K562 (cell line): Measurements from ENCODE around the gene PCDH11X. TPM values are rescaled to one million over a fixed set of nuclear protein-coding genes. Genes with fewer than 3 reads are reported as not detected.
"Not testable (repeated sequence)": the region's sequence is repeated elsewhere in the genome, so short reads cannot be mapped to it uniquely, and the experiment has no call there.

Experiments
- ATAC-seq: fragments of 200-7000 bp; cut with Tn5 transposase; 3 replicates; pipeline ENCODE4 v1.9.1; 2020; ENCODE audit warnings: moderate library complexity
- Bru-seq: library from RNA; stranded (reverse); fragments of 400-500 nt; gene quantifications from one replicate; lab custom pipeline; 2021; lab: Mats Ljungman, UMichigan
- BruChase-seq, 2 experiments: library from RNA; stranded (reverse); fragments of 400-500 nt; gene quantifications; one replicate each; lab custom pipeline; 2021; lab: Mats Ljungman, UMichigan
- BruUV-seq: library from RNA; stranded (reverse); fragments of 400-500 nt; replicated peaks from 2 replicates; lab custom pipeline; 2021; lab: Mats Ljungman, UMichigan
- CTCF ChIA-PET: fragments of 300-600 bp; formaldehyde crosslinking; extraction: SDS; loops from one replicate; lab custom pipeline; 2021; ENCODE audit warnings: low intra/inter-chr PET ratio; lab: Yijun Ruan, JAX
- POLR2A ChIA-PET: fragments of 300-600, 350-650 bp; sonication (Branson Sonifier 250); formaldehyde crosslinking; extraction: SDS; loops from one replicate; lab custom pipeline; 2021; ENCODE audit warnings: antibody characterized with exemption, inconsistent platforms; lab: Yijun Ruan, JAX
- DNase-seq, 4 experiments: peaks; one replicate each; pipeline versions ENCODE4 v3.0.0 to v3.0.0-alpha.2; 2011 to 2018; ENCODE audit warnings: low spot score in 3 of 4, mixed read lengths in 3 of 4; ENCODE audit errors: extremely low read depth in 1 of 4
- FAIRE-seq: peaks from 2 replicates; lab custom pipeline; 2011; peaks lifted over from hg19 to GRCh38; lab: Jason Lieb, UNC
- H2AFZ ChIP-seq: 2 replicates; pipeline ENCODE4 v1.6.0; 2011; ENCODE audit warnings: low read depth, low read length, control low read depth, inconsistent platforms
- H3K27ac ChIP-seq: fragments of 200-600 bp; 3 replicates; pipeline ENCODE4 v1.8.0; 2011; ENCODE audit warnings: low read depth, mild to moderate bottlenecking, control low read depth, inconsistent platforms, low read length, moderate library complexity, mixed read lengths; ENCODE audit errors: extremely low read depth
- H3K27me3 ChIP-seq, 2 experiments: fragments of 300-600 bp in 1 of 2; 2 replicates in 1 of 2; 3 replicates in 1 of 2; pipeline versions ENCODE4 v1.6.0 to v1.8.0; 2011; ENCODE audit warnings: inconsistent platforms in 2 of 2, low read length in 2 of 2, mild to moderate bottlenecking in 1 of 2, mixed read lengths in 1 of 2, moderate library complexity in 1 of 2; ENCODE audit not compliant: control insufficient read depth in 2 of 2, insufficient read depth in 2 of 2
- H3K36me3 ChIP-seq: fragments of 300-600 bp; 3 replicates; pipeline ENCODE4 v1.8.0; 2011; ENCODE audit warnings: mild to moderate bottlenecking, low read length, inconsistent platforms; ENCODE audit not compliant: control insufficient read depth, insufficient read depth
- H3K4me1 ChIP-seq, 2 experiments: fragments of 200-600 bp in 1 of 2; replicated peaks in 1 of 2; 2 replicates in 1 of 2; 3 replicates in 1 of 2; pipeline versions ENCODE4 v1.5.1 to v1.8.0; 2011; ENCODE audit warnings: inconsistent platforms in 2 of 2, low read length in 2 of 2, mild to moderate bottlenecking in 1 of 2, mixed read lengths in 1 of 2, moderate library complexity in 1 of 2; ENCODE audit not compliant: control insufficient read depth in 2 of 2, insufficient read depth in 2 of 2
- H3K4me2 ChIP-seq: 2 replicates; pipeline ENCODE4 v1.6.1; 2011; ENCODE audit warnings: low read length, control low read depth, inconsistent platforms, mixed read lengths; ENCODE audit not compliant: insufficient read depth
- H3K4me3 ChIP-seq: fragments of 200-600 bp; sonication (generic), shearing (Covaris generic); 2 replicates; pipeline ENCODE4 v1.5.1; 2016; ENCODE audit warnings: control low read depth, inconsistent platforms
- H3K79me2 ChIP-seq: fragments of 200-600 bp; 3 replicates; pipeline ENCODE4 v1.8.0; 2011; ENCODE audit warnings: low read length, inconsistent platforms; ENCODE audit not compliant: control insufficient read depth, insufficient read depth
- H3K9ac ChIP-seq, 2 experiments: 2 replicates each; pipeline versions ENCODE4 v1.6.0 to v1.6.1; 2011; ENCODE audit warnings: low read depth in 2 of 2, low read length in 2 of 2, control low read depth in 1 of 2, inconsistent platforms in 1 of 2, mild to moderate bottlenecking in 1 of 2, mixed read lengths in 1 of 2; ENCODE audit not compliant: insufficient read depth in 1 of 2
- H3K9me1 ChIP-seq: one replicate; pipeline ENCODE4 v1.6.0; 2011; ENCODE audit warnings: inconsistent platforms, mild to moderate bottlenecking, low read length, moderate library complexity; ENCODE audit not compliant: control insufficient read depth, insufficient read depth
- H3K9me3 ChIP-seq: replicated peaks from 2 replicates; pipeline ENCODE4 v1.5.1; 2011; ENCODE audit warnings: low read depth, low read length, inconsistent platforms; ENCODE audit not compliant: control insufficient read depth, insufficient read depth
- H4K20me1 ChIP-seq: replicated peaks from 2 replicates; pipeline ENCODE4 v1.6.1; 2011; ENCODE audit warnings: low read length, inconsistent platforms, mixed read lengths; ENCODE audit not compliant: control insufficient read depth, insufficient read depth
- WGBS: fragments of 100-300 bp; shearing (Covaris generic); methylation state at CpG from one replicate; pipeline ENCODE4 v1.1.6; 2016; ENCODE audit warnings: low coverage, mixed read lengths; ENCODE audit not compliant: insufficient coverage; ENCODE audit errors: missing lambda C conversion rate; 5-methylcytosine and 5-hydroxymethylcytosine counted together
- in situ Hi-C: fragments of 300-500 bp; cut with MboI; formaldehyde crosslinking; loops from 4 replicates; pipeline ENCODE4 v1.15.0; 2018; ENCODE audit warnings: inconsistent platforms, mixed read lengths
- intact Hi-C: fragments of 100-400 bp; cut with micrococcal nuclease; formaldehyde crosslinking; loops from 2 replicates; pipeline ENCODE4 v1.14.2; 2022
- long read RNA-seq, 3 experiments: library from polyadenylated mRNA in 2 of 3; library from RNA in 1 of 3; unstranded in 2 of 3; stranded (forward) in 1 of 3; transcript quantifications; one replicate each; pipeline ENCODE4 v2.0.0, GENCODE V29; 2019 to 2022
- polyA minus RNA-seq, 3 experiments: library from RNA; depleted of rRNA, polyadenylated mRNA; stranded (reverse); fragments of >200 nt; gene quantifications; 2 replicates each; pipeline ENCODE4 v1.2.3, GENCODE V29; 2011
- polyA plus RNA-seq, 8 experiments: library from polyadenylated mRNA; depleted of rRNA in 4 of 8; stranded (reverse) in 5 of 8; unstranded in 3 of 8; fragments of >200 nt; fragmentation: Nextera tagmentation in 2 of 8; fragmentation: Illumina TruSeq in 1 of 8; extraction: Ambion mirVana in 2 of 8; extraction: Trizol in 1 of 8; gene quantifications; 2 replicates each; pipeline versions ENCODE4 v1.2.1 to v1.2.3, GENCODE V29; 2011 to 2014; ENCODE audit warnings: inconsistent platforms in 1 of 8, missing spikeins in 1 of 8
- total RNA-seq, 7 experiments: library from RNA; depleted of rRNA in 6 of 7; stranded (reverse); fragments of >200 nt in 6 of 7; fragmentation: Illumina TruSeq in 2 of 7; extraction: Trizol in 2 of 7; gene quantifications; 2 replicates each; pipeline versions ENCODE4 v1.2.1 to v1.2.3, GENCODE V29; 2011 to 2021; ENCODE audit warnings: low replicate concordance in 1 of 7

PCDH11X gene, protein sequence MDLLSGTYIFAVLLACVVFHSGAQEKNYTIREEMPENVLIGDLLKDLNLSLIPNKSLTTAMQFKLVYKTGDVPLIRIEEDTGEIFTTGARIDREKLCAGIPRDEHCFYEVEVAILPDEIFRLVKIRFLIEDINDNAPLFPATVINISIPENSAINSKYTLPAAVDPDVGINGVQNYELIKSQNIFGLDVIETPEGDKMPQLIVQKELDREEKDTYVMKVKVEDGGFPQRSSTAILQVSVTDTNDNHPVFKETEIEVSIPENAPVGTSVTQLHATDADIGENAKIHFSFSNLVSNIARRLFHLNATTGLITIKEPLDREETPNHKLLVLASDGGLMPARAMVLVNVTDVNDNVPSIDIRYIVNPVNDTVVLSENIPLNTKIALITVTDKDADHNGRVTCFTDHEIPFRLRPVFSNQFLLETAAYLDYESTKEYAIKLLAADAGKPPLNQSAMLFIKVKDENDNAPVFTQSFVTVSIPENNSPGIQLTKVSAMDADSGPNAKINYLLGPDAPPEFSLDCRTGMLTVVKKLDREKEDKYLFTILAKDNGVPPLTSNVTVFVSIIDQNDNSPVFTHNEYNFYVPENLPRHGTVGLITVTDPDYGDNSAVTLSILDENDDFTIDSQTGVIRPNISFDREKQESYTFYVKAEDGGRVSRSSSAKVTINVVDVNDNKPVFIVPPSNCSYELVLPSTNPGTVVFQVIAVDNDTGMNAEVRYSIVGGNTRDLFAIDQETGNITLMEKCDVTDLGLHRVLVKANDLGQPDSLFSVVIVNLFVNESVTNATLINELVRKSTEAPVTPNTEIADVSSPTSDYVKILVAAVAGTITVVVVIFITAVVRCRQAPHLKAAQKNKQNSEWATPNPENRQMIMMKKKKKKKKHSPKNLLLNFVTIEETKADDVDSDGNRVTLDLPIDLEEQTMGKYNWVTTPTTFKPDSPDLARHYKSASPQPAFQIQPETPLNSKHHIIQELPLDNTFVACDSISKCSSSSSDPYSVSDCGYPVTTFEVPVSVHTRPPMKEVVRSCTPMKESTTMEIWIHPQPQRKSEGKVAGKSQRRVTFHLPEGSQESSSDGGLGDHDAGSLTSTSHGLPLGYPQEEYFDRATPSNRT (N-terminal part only)
- not detected in 2 replicates for total RNA-seq (2011; cell fraction: chromatin; rRNA removed; ENCODE audit: low replicate concordance)
- not detected in 2 replicates for total RNA-seq (2011; cell fraction: nucleolus; rRNA removed)
- total RNA-seq (2011; cell fraction: nucleoplasm; rRNA removed), result not detected in 2 replicates
- total RNA-seq (2014; rRNA removed), result not detected in 2 replicates
- not detected in 2 replicates for total RNA-seq (2014; rRNA removed; fragmentation: Illumina TruSeq; extraction: Trizol)
- not detected in 2 replicates for total RNA-seq (2015; rRNA removed; fragmentation: Illumina TruSeq; extraction: Trizol)
- not detected in 2 replicates for total RNA-seq (2021)
- polyA plus RNA-seq (2011; rRNA removed), result not detected in 2 replicates
- polyA plus RNA-seq (2011; cell fraction: cytosol; rRNA removed), result not detected in 2 replicates
- not detected in 2 replicates for polyA plus RNA-seq (2011; cell fraction: nucleus; rRNA removed)
- polyA plus RNA-seq (2012), result not detected in 2 replicates
- not detected in 2 replicates for polyA plus RNA-seq (2014; fragmentation: Illumina TruSeq; extraction: Trizol)
- not detected for polyA plus RNA-seq (2014; fragmentation: Nextera tagmentation; extraction: Ambion mirVana)
- not detected in 2 replicates for polyA plus RNA-seq (2014; rRNA removed)
- not detected in 2 replicates for polyA minus RNA-seq (2011; rRNA and poly(A)+ RNA removed)
- not detected in 2 replicates for polyA minus RNA-seq (2011; cell fraction: cytosol; rRNA and poly(A)+ RNA removed)
- not detected in 2 replicates for polyA minus RNA-seq (2011; cell fraction: nucleus; rRNA and poly(A)+ RNA removed)
- Bru-seq, nascent RNA, result not detected
- percentile 0 among the genes with signal in this experiment for BruChase-seq, experiment 1, labeled RNA remaining after a 2-hour chase
- BruChase-seq, experiment 2, labeled RNA remaining after a 6-hour chase, result percentile 0 among the genes with signal in this experiment
- long read RNA-seq, experiment 1, result 0 reads
- long read RNA-seq, experiment 2, result 0 reads
- long read RNA-seq, experiment 3, result 0 reads

DNA sequence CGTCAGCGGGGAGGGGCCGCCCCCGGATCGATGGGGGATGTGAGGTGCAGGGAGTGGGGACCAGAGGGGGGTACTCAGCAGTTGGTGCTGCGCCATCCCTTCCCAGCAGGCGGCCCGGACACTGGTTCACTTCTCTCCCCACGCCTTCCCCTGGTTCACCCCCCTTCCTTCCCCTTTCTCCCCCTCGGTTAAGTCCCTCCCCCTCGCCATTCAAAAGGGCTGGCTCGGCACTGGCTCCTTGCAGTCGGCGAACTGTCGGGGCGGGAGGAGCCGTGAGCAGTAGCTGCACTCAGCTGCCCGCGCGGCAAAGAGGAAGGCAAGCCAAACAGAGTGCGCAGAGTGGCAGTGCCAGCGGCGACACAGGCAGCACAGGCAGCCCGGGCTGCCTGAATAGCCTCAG is at the start of gene PCDH11X:
Gene PCDH11X, plus strand, starts transcription at position 241 of the 400 bp plus-strand sequence. CDS start 56,130 bp downstream, outside the sequence.
- CTCF ChIA-PET, DNase-seq, H2AFZ ChIP-seq, H3K4me3 ChIP-seq, H3K36me3 ChIP-seq, H3K9me3 ChIP-seq, ATAC-seq, H3K27ac ChIP-seq, in situ Hi-C loops, H3K9me1 ChIP-seq, H3K9ac ChIP-seq, H3K79me2 ChIP-seq, POLR2A ChIA-PET, BruUV-seq, H3K4me1 ChIP-seq, H4K20me1 ChIP-seq, H3K27me3 ChIP-seq, intact Hi-C loops, H3K4me2 ChIP-seq, FAIRE-seq: not testable (repeated sequence)
- whole genome bisulfite sequencing, result 3% methylated on average over 8 of the region's 24 CpGs

DNA sequence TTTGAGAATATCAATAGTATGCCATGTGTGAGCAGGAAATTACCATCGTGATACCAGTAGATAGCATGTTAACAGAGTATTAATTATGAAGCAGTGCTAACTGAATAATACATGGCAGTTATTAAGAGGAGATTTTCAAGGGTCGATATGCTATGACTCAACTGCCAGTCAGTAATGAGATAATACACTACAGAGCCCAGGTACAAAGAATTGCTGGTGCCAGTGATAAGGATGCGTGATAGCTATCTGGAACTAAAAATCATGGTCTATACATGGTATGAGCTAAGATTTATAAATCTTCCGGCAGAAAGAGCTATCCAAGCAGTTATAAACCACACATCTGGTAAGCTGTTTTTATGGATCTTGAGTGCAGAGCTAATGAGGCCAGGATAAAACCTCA is 31.7 kb upstream of the PCDH11X start:
- H2AFZ ChIP-seq, BruUV-seq, H3K4me3 ChIP-seq, FAIRE-seq, H3K36me3 ChIP-seq, in situ Hi-C loops, H3K79me2 ChIP-seq, DNase-seq, H3K4me2 ChIP-seq, H3K27me3 ChIP-seq, H3K27ac ChIP-seq, intact Hi-C loops, H3K9me3 ChIP-seq, H3K9me1 ChIP-seq, ATAC-seq, H3K9ac ChIP-seq, POLR2A ChIA-PET, CTCF ChIA-PET, H3K4me1 ChIP-seq, H4K20me1 ChIP-seq: not testable (repeated sequence)
- no CpG with 5 or more reads among the region's 4 CpGs for WGBS

DNA sequence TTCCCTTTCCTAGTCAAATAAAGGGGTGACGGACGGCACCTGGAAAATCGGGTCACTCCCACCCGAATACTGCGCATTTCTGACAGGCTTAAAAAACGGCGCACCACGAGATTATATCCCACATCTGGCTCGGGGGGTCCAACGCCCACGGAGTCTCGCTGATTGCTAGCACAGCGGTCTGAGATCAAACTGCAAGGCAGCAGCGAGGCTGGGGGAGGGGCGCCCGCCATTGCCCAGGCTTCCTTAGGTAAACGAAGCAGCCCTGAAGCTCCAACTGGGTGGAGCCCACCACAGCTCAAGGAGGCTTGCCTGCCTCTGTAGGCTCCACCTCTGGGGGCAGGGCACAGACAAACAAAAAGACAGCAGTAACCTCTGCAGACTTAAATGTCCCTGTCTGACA is 26.2 kb upstream of the PCDH11X start:
- FAIRE-seq, H3K4me1 ChIP-seq, ATAC-seq, H3K9ac ChIP-seq, H3K9me1 ChIP-seq, intact Hi-C loops, H3K9me3 ChIP-seq, CTCF ChIA-PET, BruUV-seq, H3K79me2 ChIP-seq, in situ Hi-C loops, POLR2A ChIA-PET, H4K20me1 ChIP-seq, H2AFZ ChIP-seq, H3K4me2 ChIP-seq, DNase-seq, H3K27ac ChIP-seq, H3K27me3 ChIP-seq, H3K36me3 ChIP-seq, H3K4me3 ChIP-seq: not testable (repeated sequence)
- WGBS, result no CpG with 5 or more reads among the region's 17 CpGs
